ENCODE results near the gene GPR17. TPM values are rescaled to one million over a fixed set of nuclear protein-coding genes. Genes with fewer than 3 reads are reported as not detected.

The GPR17 gene
- total RNA-seq, 1 experiment from 2014 or later = 0.35 TPM

DNA sequence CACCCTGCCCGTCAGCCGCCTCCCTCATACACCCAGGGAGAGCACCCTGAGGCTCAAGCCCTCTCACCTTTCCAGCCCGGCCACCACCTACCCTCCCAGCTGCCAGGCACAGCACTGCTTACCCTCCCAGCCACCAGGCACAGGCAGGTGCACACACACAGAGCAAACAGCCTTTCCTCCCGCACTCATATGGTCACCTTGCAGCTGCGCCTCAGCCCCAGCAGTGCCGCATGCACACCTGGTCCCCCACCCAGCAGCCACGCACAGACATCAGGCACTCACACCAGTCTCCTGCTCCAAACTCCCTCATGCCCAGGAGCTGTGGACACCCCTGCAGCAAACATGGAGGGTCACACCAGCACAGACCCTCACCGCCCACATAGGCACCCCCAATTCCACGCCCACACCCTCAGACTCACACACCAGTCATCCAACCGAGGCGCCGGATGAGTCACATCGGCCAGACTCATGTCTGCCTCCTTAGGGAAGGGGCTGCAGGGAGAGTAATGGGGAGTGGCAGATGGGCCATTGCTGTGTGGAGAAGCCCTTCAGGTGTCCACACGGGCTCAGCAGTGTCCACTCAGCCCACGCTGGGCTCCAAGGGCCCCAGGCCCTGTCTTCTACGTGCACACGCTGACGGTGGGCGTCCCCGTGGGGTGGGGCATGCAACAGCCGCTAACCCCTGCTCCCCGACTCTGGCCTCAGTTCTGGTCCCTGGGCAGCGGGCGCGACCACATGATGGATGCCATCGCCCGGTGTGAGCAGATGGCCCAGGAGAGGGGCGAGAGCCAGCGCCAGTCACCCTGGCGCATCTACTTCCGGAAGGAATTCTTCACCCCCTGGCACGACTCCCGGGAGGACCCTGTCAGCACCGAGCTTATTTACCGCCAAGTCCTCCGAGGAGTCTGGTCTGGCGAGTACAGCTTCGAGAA, 22.3 kb upstream of the GPR17 start:
- no peak overlapping the region for H3K4me2 ChIP-seq (ENCODE audit: insufficient read depth, insufficient read length, low read length)
- H4K91ac ChIP-seq (ENCODE audit: insufficient read length, low read depth, low read length) = no peak overlapping the region
- H2BK5ac ChIP-seq (ENCODE audit: insufficient read length, low read length) = no peak overlapping the region
- H3K9me3 ChIP-seq (ENCODE audit: control insufficient read depth, low read depth, low read length) = no peaks in the 10 kb centered on the region
- no peaks in the 10 kb centered on the region for H4K20me1 ChIP-seq (ENCODE audit: control insufficient read depth, insufficient read depth, insufficient read length)
- no peak overlapping the region for H3T11ph ChIP-seq (ENCODE audit: low read length)
- no CpG with 5 or more reads among the region's 38 CpGs for WGBS (ENCODE audit: extremely low coverage, insufficient read length, low lambda C conversion rate)
- no peak overlapping the region for H4K8ac ChIP-seq (replicated peaks; ENCODE audit: insufficient read length, low read depth, low read length)
- no peak overlapping the region for H3K27ac ChIP-seq (ENCODE audit: insufficient read length, low read depth, low read length)
- no peak overlapping the region for H3K4ac ChIP-seq (ENCODE audit: low read depth, low read length)
- H3K18ac ChIP-seq (ENCODE audit: insufficient read length, low read depth, low read length) = no peak overlapping the region
- Mint-ChIP-seq H3K36me3 (ENCODE audit: insufficient read depth in 1 of 3, low read depth in 3 of 3) (no peaks in the 10 kb centered on the region; a peak in 1 of 7 replicates), H3K27ac (peak overlapping the region in 2 of 3 experiments; percentile 66 to 73; a peak in 2 of 7 replicates), H3K27me3 (ENCODE audit: low read depth) (peaks cover 4% of the 10 kb centered on the region), H3K9me3 (no peaks in the 10 kb centered on the region), H3K4me1 (peaks cover 0 to 4% of the 10 kb centered on the region in 2 experiments; a peak in 2 of 4 replicates), H3K4me3 (no peak overlapping the region; a peak in 1 of 5 replicates)
- H3K4me1 ChIP-seq (ENCODE audit: insufficient read depth, low read length) = no peaks in the 10 kb centered on the region
- DNase-seq = peak; percentile 23
- H2AFZ ChIP-seq (ENCODE audit: low read length) = no peak overlapping the region
- no peaks in the 10 kb centered on the region for H3K79me1 ChIP-seq (ENCODE audit: insufficient read depth, low read depth, low read length, poor library complexity, severe bottlenecking)
- no peak overlapping the region for H3K23ac ChIP-seq (ENCODE audit: insufficient read length, low read depth, low read length)
- H2BK12ac ChIP-seq (ENCODE audit: insufficient read length, low read depth, low read length) = no peak overlapping the region
- no peaks in the 10 kb centered on the region for H3K79me2 ChIP-seq (ENCODE audit: insufficient read depth, low read length)
- TF ChIP-seq, protein P1, sequence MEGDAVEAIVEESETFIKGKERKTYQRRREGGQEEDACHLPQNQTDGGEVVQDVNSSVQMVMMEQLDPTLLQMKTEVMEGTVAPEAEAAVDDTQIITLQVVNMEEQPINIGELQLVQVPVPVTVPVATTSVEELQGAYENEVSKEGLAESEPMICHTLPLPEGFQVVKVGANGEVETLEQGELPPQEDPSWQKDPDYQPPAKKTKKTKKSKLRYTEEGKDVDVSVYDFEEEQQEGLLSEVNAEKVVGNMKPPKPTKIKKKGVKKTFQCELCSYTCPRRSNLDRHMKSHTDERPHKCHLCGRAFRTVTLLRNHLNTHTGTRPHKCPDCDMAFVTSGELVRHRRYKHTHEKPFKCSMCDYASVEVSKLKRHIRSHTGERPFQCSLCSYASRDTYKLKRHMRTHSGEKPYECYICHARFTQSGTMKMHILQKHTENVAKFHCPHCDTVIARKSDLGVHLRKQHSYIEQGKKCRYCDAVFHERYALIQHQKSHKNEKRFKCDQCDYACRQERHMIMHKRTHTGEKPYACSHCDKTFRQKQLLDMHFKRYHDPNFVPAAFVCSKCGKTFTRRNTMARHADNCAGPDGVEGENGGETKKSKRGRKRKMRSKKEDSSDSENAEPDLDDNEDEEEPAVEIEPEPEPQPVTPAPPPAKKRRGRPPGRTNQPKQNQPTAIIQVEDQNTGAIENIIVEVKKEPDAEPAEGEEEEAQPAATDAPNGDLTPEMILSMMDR (conservative IDR thresholded peaks at IDR 0.05) = no peak
- no peak overlapping the region for H4K5ac ChIP-seq (ENCODE audit: insufficient read length, low read depth, low read length)
- H2BK15ac ChIP-seq (ENCODE audit: low read depth, low read length) = no peak overlapping the region
- H2AK5ac ChIP-seq (ENCODE audit: insufficient read length, low read length) = no peak overlapping the region
- H2BK120ac ChIP-seq (ENCODE audit: low read depth, low read length, poor library complexity, severe bottlenecking) = no peak overlapping the region
- no peaks in the 10 kb centered on the region for H3K23me2 ChIP-seq (ENCODE audit: insufficient read length, low read depth, low read length, poor library complexity, severe bottlenecking)
- no peak overlapping the region for H3K56ac ChIP-seq (ENCODE audit: insufficient read length, low read depth, low read length)
- no peak overlapping the region for H2BK20ac ChIP-seq (ENCODE audit: low read depth, low read length, poor library complexity, severe bottlenecking)
- no peak overlapping the region; the same call in 1 of the 2 replicates for H3K14ac ChIP-seq (ENCODE audit: insufficient read depth, low read length)
- H3K9ac ChIP-seq (ENCODE audit: extremely low read depth, insufficient read length, low read length) = no peak overlapping the region
- H3K27me3 ChIP-seq (ENCODE audit: insufficient read depth, low read length) = no peaks in the 10 kb centered on the region

Measured in H9 (cell line).